Astrocyte (in vitro differentiated cells and primary cell): ENCODE results near the gene RNU6-8. TPM values are rescaled to one million over a fixed set of nuclear protein-coding genes. Genes with fewer than 3 reads are reported as not detected.

Source experiments
- DNase-seq: peaks from one replicate; pipeline ENCODE4 v3.0.0-alpha.2; 2010; ENCODE audit warnings: low read depth
- FAIRE-seq: peaks from 2 replicates; lab custom pipeline; 2011; peaks lifted over from hg19 to GRCh38; lab: Jason Lieb, UNC
- H2AFZ ChIP-seq: 2 replicates; pipeline ENCODE4 v1.6.0; 2012; ENCODE audit warnings: low read depth, low read length, inconsistent platforms
- H3K27ac ChIP-seq: 2 replicates; pipeline ENCODE4 v1.5.1; 2011; ENCODE audit warnings: low read depth, low read length, inconsistent platforms
- H3K27me3 ChIP-seq: 2 replicates; pipeline ENCODE4 v1.6.0; 2011; ENCODE audit warnings: low read length, inconsistent platforms; ENCODE audit not compliant: insufficient read depth
- H3K36me3 ChIP-seq: 2 replicates; pipeline ENCODE4 v1.5.1; 2011; ENCODE audit warnings: low read length, inconsistent platforms; ENCODE audit not compliant: insufficient read depth
- H3K4me1 ChIP-seq: 2 replicates; pipeline ENCODE4 v1.5.1; 2011; ENCODE audit warnings: low read length, inconsistent platforms; ENCODE audit not compliant: insufficient read depth
- H3K4me2 ChIP-seq: 2 replicates; pipeline ENCODE4 v1.6.0; 2012; ENCODE audit warnings: low read length, inconsistent platforms
- H3K4me3 ChIP-seq: 2 replicates; pipeline ENCODE4 v1.5.1; 2011; ENCODE audit warnings: low read depth, mild to moderate bottlenecking, low read length, inconsistent platforms; ENCODE audit not compliant: insufficient read depth
- H3K79me2 ChIP-seq: 2 replicates; pipeline ENCODE4 v1.6.0; 2012; ENCODE audit warnings: mild to moderate bottlenecking, low read length, inconsistent platforms; ENCODE audit not compliant: insufficient read depth
- H3K9ac ChIP-seq: 2 replicates; pipeline ENCODE4 v1.6.0; 2012; ENCODE audit warnings: mild to moderate bottlenecking, low read length, inconsistent platforms
- H3K9me3 ChIP-seq: 2 replicates; pipeline ENCODE4 v1.5.1; 2012; ENCODE audit warnings: low read depth, mild to moderate bottlenecking, low read length, inconsistent platforms; ENCODE audit not compliant: insufficient read depth
- H4K20me1 ChIP-seq: 2 replicates; pipeline ENCODE4 v1.6.0; 2012; ENCODE audit warnings: low read length, inconsistent platforms; ENCODE audit not compliant: insufficient read depth
- H3K27ac Mint-ChIP-seq: one replicate; pipeline ENCODE4 v1.8.0; 2021; ENCODE audit warnings: mild to moderate bottlenecking, mixed read lengths; ENCODE audit not compliant: unreplicated experiment
- H3K27me3 Mint-ChIP-seq: one replicate; pipeline ENCODE4 v1.8.0; 2021; ENCODE audit warnings: low read depth, mixed read lengths; ENCODE audit not compliant: unreplicated experiment
- H3K36me3 Mint-ChIP-seq: one replicate; pipeline ENCODE4 v1.8.0; 2021; ENCODE audit warnings: low read depth, mixed read lengths; ENCODE audit not compliant: unreplicated experiment
- H3K4me1 Mint-ChIP-seq: one replicate; pipeline ENCODE4 v1.8.0; 2021; ENCODE audit warnings: low read depth, mixed read lengths; ENCODE audit not compliant: unreplicated experiment
- H3K4me3 Mint-ChIP-seq: one replicate; pipeline ENCODE4 v1.8.0; 2021; ENCODE audit warnings: mild to moderate bottlenecking, moderate library complexity, mixed read lengths; ENCODE audit not compliant: unreplicated experiment
- H3K9me3 Mint-ChIP-seq: one replicate; pipeline ENCODE4 v1.8.0; 2021; ENCODE audit warnings: mild to moderate bottlenecking, mixed read lengths; ENCODE audit not compliant: unreplicated experiment
- CTCF ChIP-seq: IDR thresholded peaks from 2 replicates; pipeline ENCODE4 v1.5.1; 2011; ENCODE audit warnings: low read depth, mild to moderate bottlenecking, inconsistent platforms, low read length, moderate library complexity; ENCODE audit not compliant: insufficient read depth
- EZH2 ChIP-seq: IDR thresholded peaks from 2 replicates; pipeline ENCODE4 v1.6.1; 2012; ENCODE audit warnings: mild to moderate bottlenecking, low read length, inconsistent platforms; ENCODE audit not compliant: insufficient read depth
- total RNA-seq: library from RNA; stranded (reverse); gene quantifications from 2 replicates; pipeline ENCODE4 v1.2.1, GENCODE V29; 2021

Gene RNU6-8
- total RNA-seq, 1 donor from 2014 or later, result not detected

DNA sequence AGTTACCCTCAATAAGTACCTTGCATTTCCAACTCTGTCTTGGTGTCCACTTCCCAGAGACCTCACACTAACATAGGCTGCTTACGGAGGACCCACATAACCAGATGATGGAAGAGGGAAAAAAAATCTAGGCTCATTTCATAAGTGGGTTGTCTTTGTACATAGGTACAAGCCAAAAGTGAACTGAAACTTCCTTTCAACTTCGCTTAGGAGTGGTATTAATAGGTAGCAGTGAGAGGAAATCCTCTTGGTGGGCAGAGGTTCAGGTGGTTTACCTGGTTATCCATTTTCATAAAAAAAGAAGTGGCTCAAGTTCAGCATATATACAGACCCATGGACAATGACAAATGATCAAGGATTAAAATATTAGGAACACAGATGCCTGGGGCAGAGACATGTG lies 37.0 kb downstream of the RNU6-8 start:
- Histone ChIP-seq H3K4me2 (no peak overlapping the region), H4K20me1 (no peaks in the 10 kb centered on the region), H2AFZ (no peak overlapping the region), H3K9ac (no peak overlapping the region), H3K27ac (no peak overlapping the region), H3K79me2 (no peaks in the 10 kb centered on the region), H3K4me3 (no peak overlapping the region), H3K27me3 (no peaks in the 10 kb centered on the region), H3K4me1 (no peaks in the 10 kb centered on the region), H3K36me3 (no peaks in the 10 kb centered on the region), H3K9me3 (no peaks in the 10 kb centered on the region)
- peaks cover 8% of the 10 kb centered on the region for H3K4me1 Mint-ChIP-seq
- DNase-seq, result no peak
- H3K4me3 Mint-ChIP-seq, result no peak overlapping the region
- no peaks in the 10 kb centered on the region for H3K36me3 Mint-ChIP-seq
- no peak overlapping the region for H3K27ac Mint-ChIP-seq
- no peak for FAIRE-seq
- H3K9me3 Mint-ChIP-seq, result no peaks in the 10 kb centered on the region
- no peak for TF ChIP-seq CTCF
- no peak for TF ChIP-seq EZH2
- no peaks in the 10 kb centered on the region for H3K27me3 Mint-ChIP-seq

Other genes starting within 250 kb of the RNU6-8 start
- gene ARHGAP5, start 126.0 kb downstream of the RNU6-8 start, total RNA-seq, result 127 and 140 TPM in 2 replicates
- not detected in 2 replicates for gene RNU6-7, start 1.2 kb downstream of the RNU6-8 start, total RNA-seq
- gene AKAP6, start 126.0 kb upstream of the RNU6-8 start, total RNA-seq, result 2.8 and 3.4 TPM in 2 replicates